ENCODE measurements around the gene LMAN1L.

The LMAN1L gene

DNA sequence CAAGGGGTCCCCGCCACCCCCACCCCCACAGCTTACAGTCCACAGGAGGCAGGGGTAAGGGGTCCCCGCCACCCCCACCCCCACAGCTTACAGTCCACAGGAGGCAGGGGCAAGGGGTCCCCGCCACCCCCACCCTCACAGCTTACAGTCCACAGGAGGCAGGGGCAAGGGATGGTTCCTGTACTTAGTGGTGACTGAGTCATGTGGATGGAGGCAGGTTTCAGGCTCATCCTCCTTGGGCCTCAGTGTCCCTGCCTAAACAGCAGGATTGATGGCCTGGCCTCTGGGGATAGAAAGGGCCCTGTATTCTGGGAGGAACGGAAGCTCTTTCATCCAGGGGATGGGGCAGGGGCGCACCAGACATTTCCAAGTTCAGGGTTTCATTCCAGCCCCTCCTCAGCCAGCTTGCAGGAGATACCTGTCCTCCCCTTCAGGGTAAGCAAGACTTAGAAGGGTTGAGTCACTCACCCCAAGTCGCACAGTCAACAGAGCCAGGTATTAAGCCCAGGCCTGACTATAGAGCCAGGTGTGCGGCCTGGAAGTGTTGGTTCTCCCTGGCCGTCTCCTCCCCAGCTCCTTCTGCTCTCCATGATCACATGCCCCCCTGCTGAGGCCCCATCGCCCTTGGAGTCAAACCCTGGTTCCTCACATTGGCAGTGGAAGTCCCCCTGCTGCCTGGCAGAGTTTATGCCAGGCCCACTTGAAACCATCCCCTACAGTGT is 18.2 kb upstream of the LMAN1L start:
- TF ChIP-seq, protein P1, sequence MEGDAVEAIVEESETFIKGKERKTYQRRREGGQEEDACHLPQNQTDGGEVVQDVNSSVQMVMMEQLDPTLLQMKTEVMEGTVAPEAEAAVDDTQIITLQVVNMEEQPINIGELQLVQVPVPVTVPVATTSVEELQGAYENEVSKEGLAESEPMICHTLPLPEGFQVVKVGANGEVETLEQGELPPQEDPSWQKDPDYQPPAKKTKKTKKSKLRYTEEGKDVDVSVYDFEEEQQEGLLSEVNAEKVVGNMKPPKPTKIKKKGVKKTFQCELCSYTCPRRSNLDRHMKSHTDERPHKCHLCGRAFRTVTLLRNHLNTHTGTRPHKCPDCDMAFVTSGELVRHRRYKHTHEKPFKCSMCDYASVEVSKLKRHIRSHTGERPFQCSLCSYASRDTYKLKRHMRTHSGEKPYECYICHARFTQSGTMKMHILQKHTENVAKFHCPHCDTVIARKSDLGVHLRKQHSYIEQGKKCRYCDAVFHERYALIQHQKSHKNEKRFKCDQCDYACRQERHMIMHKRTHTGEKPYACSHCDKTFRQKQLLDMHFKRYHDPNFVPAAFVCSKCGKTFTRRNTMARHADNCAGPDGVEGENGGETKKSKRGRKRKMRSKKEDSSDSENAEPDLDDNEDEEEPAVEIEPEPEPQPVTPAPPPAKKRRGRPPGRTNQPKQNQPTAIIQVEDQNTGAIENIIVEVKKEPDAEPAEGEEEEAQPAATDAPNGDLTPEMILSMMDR (IDR thresholded peaks at IDR 0.05) = no peak

DNA sequence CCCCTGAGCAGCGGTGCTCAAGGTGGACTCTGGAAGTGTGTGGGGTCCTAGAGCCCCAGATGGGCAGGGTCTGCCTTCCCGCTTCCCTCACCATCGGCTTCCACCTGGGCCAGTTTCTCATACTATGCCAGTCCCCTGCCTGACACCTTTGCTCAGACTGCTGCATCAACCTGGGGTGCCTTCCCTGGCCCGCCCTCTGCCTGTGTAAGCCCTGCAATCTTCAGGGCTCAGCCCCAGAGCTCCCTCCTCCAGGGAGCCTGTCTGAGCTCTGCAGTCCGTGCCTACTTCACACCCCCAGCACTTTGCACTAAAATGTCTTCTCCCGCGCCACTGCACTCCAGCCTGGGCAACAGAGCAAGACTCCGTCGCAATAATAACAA is 17.7 kb upstream of the LMAN1L start:
- TF ChIP-seq, protein P1 (IDR thresholded peaks at IDR 0.05) = no peak

DNA sequence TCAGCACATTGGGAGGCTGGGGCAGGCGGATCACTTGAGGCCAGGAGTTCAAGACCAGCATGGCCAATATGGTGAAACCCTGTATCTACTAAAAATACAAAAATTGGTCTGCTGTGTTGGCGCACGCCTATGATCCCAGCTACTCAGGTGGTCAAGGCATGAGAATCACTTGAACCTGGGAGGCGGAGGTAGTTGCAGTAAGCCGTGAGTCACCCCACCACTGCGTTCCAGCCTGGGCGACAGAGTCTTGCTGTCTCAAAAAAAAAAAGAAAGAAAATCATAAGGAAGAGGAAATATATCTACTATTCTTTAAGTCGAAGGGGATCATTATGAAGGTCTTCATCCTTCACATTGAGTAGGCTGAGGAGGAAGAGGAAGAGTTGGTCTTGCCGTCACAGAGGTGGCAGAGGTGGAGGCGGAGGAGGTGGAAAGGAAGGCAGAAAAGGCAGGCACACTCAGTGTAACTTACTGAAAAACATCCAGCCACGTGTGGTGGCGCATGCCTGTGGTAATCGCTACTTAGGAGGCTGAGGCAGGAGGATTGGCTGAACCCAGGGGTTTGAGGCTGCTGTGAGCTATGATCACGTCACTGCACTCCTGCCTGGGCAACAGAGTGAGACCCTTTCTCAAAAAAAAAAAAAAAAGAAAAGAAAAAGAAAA is 16.5 kb upstream of the LMAN1L start:
- TF ChIP-seq, protein P1 (IDR thresholded peaks at IDR 0.05) = no peak

DNA sequence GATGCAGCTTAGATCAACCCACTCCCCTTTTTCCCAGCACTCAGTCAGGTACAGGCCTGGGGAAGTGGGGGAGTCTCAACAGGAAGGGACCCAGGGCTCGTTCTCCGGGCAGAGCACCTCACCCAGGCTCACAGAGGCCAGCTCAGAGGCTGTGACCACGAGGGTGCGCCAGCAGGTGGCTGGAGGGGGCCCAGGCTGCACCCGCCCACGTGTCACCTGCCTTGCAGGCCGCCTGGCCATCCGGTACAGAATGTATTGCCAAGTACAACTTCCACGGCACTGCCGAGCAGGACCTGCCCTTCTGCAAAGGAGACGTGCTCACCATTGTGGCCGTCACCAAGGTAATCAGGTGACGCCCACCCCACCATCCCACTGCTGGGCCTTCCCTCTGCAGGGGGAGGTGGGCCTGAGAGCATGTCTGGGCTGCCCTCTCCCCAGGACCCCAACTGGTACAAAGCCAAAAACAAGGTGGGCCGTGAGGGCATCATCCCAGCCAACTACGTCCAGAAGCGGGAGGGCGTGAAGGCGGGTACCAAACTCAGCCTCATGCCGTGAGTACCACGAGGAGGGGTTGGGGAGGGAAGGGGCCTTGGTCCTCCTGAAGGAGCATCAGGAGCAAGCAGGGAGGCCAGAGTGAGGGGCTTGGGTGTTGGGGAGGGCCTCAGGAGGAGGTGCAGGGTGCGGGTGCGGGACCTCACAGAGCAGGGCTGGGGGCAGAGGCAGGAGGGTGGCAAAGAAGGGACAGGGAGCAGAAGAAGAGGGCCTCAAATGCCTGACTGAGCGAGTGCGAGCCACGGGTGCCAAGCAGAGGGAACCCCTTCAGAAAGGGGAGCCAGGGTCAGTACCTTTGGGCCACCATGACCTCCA is 14.0 kb upstream of the LMAN1L start:
- TF ChIP-seq, protein P1 (IDR thresholded peaks at IDR 0.05) = no peak

DNA sequence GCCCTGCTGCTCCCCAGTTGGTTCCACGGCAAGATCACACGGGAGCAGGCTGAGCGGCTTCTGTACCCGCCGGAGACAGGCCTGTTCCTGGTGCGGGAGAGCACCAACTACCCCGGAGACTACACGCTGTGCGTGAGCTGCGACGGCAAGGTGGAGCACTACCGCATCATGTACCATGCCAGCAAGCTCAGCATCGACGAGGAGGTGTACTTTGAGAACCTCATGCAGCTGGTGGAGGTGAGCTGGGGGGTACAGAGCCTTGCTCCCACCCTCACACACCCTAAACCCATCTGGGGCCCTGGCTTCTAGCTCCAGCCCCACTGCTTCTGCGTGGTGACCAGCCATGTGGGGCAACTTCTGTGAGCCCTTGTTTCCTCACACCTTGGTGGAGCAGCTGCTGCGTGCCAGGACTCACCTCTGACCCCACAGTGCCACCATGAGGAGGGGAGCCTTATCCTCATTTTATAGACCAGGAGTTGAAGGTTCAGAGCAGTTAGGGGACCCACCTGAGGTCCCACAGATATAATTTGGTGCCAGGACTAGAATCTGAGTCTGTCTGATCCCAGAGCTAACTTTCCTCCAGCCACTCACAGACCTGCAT is 13.3 kb upstream of the LMAN1L start:
- TF ChIP-seq, protein P1 (IDR thresholded peaks at IDR 0.05) = no peak

DNA sequence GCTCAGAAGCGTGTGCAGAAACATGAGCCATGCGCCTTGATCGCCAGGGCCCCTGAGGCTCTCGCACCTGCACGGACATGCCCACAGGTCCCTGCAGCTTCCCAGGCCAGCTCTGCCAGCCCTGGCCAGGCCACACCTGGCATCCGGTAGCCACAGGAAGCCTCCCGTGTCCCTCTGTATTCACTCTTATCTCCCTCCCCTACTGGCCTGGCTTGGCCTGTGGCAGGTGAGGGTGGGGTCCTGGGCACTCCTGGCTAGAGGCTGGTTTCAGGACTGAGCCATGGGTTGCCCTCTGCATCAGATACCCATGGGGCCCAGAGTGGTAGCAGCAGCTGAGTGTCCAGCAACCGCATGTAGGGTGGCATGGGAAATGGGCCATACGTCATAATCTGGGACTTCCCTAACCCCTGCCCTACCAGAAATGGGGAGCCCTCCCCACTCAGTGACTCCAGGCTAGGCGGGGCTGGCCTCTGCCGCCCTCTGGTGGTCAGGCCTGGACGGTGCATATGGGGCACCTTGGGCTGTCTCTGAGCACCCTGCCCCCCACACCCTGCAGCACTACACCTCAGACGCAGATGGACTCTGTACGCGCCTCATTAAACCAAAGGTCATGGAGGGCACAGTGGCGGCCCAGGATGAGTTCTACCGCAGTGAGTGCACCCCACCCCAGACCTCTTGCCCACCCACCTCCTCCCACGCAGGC is 12.6 kb upstream of the LMAN1L start:
- TF ChIP-seq, protein P1 (IDR thresholded peaks at IDR 0.05) = peak; percentile 97

Measured in LNCAP (cell line).